CD14-positive monocyte (primary cell): ENCODE results near the gene CUTA. TPM values are rescaled to one million over a fixed set of nuclear protein-coding genes. Genes with fewer than 3 reads are reported as not detected.

ENCODE experiments used
- DNase-seq, 3 donors: peaks; one replicate each; pipeline ENCODE4 v3.0.0-alpha.2; 2011 to 2022
- H2AFZ ChIP-seq: 2 replicates; pipeline ENCODE4 v1.6.0; 2012; ENCODE audit warnings: mild to moderate bottlenecking, low read depth, low read length, inconsistent platforms; ENCODE audit not compliant: insufficient read depth, poor library complexity, severe bottlenecking
- H3K27ac ChIP-seq, 2 donors: 1 replicate in 1 of 2; 2 replicates in 1 of 2; pipeline ENCODE4 v1.5.1; 2012 to 2013; ENCODE audit warnings: low read length in 2 of 2, control low read depth in 1 of 2, inconsistent platforms in 1 of 2, low read depth in 1 of 2, mild to moderate bottlenecking in 1 of 2
- H3K27me3 ChIP-seq, 2 donors: one replicate each; pipeline versions ENCODE4 v1.6.0 to v1.6.1; 2011 to 2013; ENCODE audit warnings: low read length in 2 of 2; ENCODE audit not compliant: control insufficient read depth in 2 of 2, insufficient read depth in 2 of 2
- H3K36me3 ChIP-seq, 2 donors: replicated peaks in 1 of 2; 1 replicate in 1 of 2; 2 replicates in 1 of 2; pipeline versions ENCODE4 v1.5.1 to v1.6.1; 2012 to 2013; ENCODE audit warnings: low read length in 2 of 2, control low read depth in 1 of 2, inconsistent platforms in 1 of 2, mild to moderate bottlenecking in 1 of 2; ENCODE audit not compliant: insufficient read depth in 2 of 2, control insufficient read depth in 1 of 2
- H3K4me1 ChIP-seq, 2 donors: 1 replicate in 1 of 2; 2 replicates in 1 of 2; pipeline versions ENCODE4 v1.5.1 to v1.6.1; 2012 to 2013; ENCODE audit warnings: low read length in 2 of 2, control low read depth in 1 of 2, inconsistent platforms in 1 of 2, mild to moderate bottlenecking in 1 of 2, moderate library complexity in 1 of 2; ENCODE audit not compliant: insufficient read depth in 2 of 2, control insufficient read depth in 1 of 2
- H3K4me2 ChIP-seq: replicated peaks from 2 replicates; pipeline ENCODE3; 2012; ENCODE audit warnings: low read length, moderate library complexity, mild to moderate bottlenecking; ENCODE audit not compliant: poor library complexity, severe bottlenecking; ENCODE audit errors: extremely low read depth
- H3K4me3 ChIP-seq, 3 experiments: fragments of 200-600 bp in 1 of 3; sonication (generic) in 1 of 3; replicated peaks in 1 of 3; 1 replicate in 2 of 3; 2 replicates in 1 of 3; pipeline ENCODE4 v1.5.1; 2011 to 2013; ENCODE audit warnings: low read length in 3 of 3, mild to moderate bottlenecking in 3 of 3, control low read depth in 2 of 3, low read depth in 2 of 3, inconsistent platforms in 1 of 3, moderate library complexity in 1 of 3
- H3K79me2 ChIP-seq: 2 replicates; pipeline ENCODE4 v1.6.0; 2012; ENCODE audit warnings: mild to moderate bottlenecking, control low read depth, inconsistent platforms, low read length, moderate library complexity; ENCODE audit not compliant: insufficient read depth
- H3K9ac ChIP-seq: 2 replicates; pipeline ENCODE4 v1.6.0; 2017; ENCODE audit warnings: low read length, mild to moderate bottlenecking; ENCODE audit not compliant: insufficient read depth, poor library complexity, severe bottlenecking
- H3K9me3 ChIP-seq, 2 donors: replicated peaks in 1 of 2; 1 replicate in 1 of 2; 2 replicates in 1 of 2; pipeline versions ENCODE4 v1.5.1 to v1.6.1; 2012 to 2013; ENCODE audit warnings: low read length in 2 of 2, control low read depth in 1 of 2; ENCODE audit not compliant: control insufficient read depth in 1 of 2, insufficient read depth in 1 of 2
- H4K20me1 ChIP-seq: 2 replicates; pipeline ENCODE4 v1.6.0; 2012; ENCODE audit warnings: mild to moderate bottlenecking, low read length, control low read depth, moderate library complexity; ENCODE audit not compliant: insufficient read depth
- H3K27ac Mint-ChIP-seq, 7 donors: one replicate each; pipeline ENCODE4 v1.8.0; 2020; ENCODE audit warnings: mild to moderate bottlenecking in 7 of 7, mixed read lengths in 7 of 7, moderate library complexity in 6 of 7, inconsistent platforms in 2 of 7
- H3K27me3 Mint-ChIP-seq, 3 donors: one replicate each; pipeline ENCODE4 v1.8.0; 2021 to 2022; ENCODE audit warnings: low read depth in 3 of 3, mild to moderate bottlenecking in 3 of 3, mixed read lengths in 3 of 3, moderate library complexity in 3 of 3, inconsistent platforms in 1 of 3
- H3K36me3 Mint-ChIP-seq, 2 donors: one replicate each; pipeline ENCODE4 v1.8.0; 2020; ENCODE audit warnings: mixed read lengths in 2 of 2, inconsistent platforms in 1 of 2, mild to moderate bottlenecking in 1 of 2
- H3K4me1 Mint-ChIP-seq: one replicate; pipeline ENCODE4 v1.8.0; 2020; ENCODE audit warnings: mild to moderate bottlenecking, mixed read lengths
- H3K4me3 Mint-ChIP-seq, 2 donors: one replicate each; pipeline ENCODE4 v1.8.0; 2020; ENCODE audit warnings: mild to moderate bottlenecking in 2 of 2, mixed read lengths in 2 of 2, moderate library complexity in 1 of 2
- H3K9me3 Mint-ChIP-seq, 7 donors: one replicate each; pipeline ENCODE4 v1.8.0; 2020 to 2022; ENCODE audit warnings: mixed read lengths in 7 of 7, mild to moderate bottlenecking in 6 of 7, moderate library complexity in 6 of 7, inconsistent platforms in 2 of 7
- CTCF ChIP-seq: fragments of 200-600 bp; IDR thresholded peaks from one replicate; pipeline ENCODE4 v1.8.0; 2022; ENCODE audit warnings: antibody characterized with exemption, mild to moderate bottlenecking
- whole genome bisulfite sequencing: methylation state at CpG from one replicate; pipeline ENCODE4 v1.1.5; 2013; ENCODE audit warnings: missing lambda C conversion rate; ENCODE audit not compliant: insufficient coverage; 5-methylcytosine and 5-hydroxymethylcytosine counted together
- intact Hi-C, 2 donors: fragments of 100-400 bp; cut with micrococcal nuclease; formaldehyde crosslinking; loops; one replicate each; pipeline versions ENCODE4 v1.15.0 to v1.15.1; 2023
- polyA plus RNA-seq, 3 donors: library from polyadenylated mRNA; depleted of rRNA in 1 of 3; unstranded in 2 of 3; stranded (reverse) in 1 of 3; fragments of 300-500 nt in 2 of 3; fragments of >200 nt in 1 of 3; fragmentation: Illumina TruSeq in 2 of 3; gene quantifications; 1 replicate in 2 of 3; 2 replicates in 1 of 3; pipeline ENCODE4 v1.2.3, GENCODE V29; 2012 to 2021

Gene CUTA
- polyA plus RNA-seq, 3 donors = 137 to 160 (median 153) TPM

GRCh38 chr6:33416386-33417127, 1.4 kb downstream of the CUTA start:
- Mint-ChIP-seq H3K9me3 (peaks cover 0 to 2% (median 0%) of the 10 kb centered on the region in 7 donors), H3K27me3 (peaks cover 2 to 16% (median 10%) of the 10 kb centered on the region in 3 donors), H3K27ac (peak overlapping the region in 5 of 7 donors; percentile 71 to 96 (median 83)), H3K4me1 (peaks cover 51% of the 10 kb centered on the region), H3K36me3 (peaks cover 41 to 42% of the 10 kb centered on the region in 2 donors), H3K4me3 (peak overlapping the region; percentile 86 to 93)
- Histone ChIP-seq H3K4me2 (peak overlapping the region; percentile 84), H3K27ac (peak overlapping the region in 1 of 2 donors; percentile 97), H3K9me3 (no peaks in the 10 kb centered on the region), H3K4me1 (peaks cover 32 to 61% of the 10 kb centered on the region in 2 donors), H4K20me1 (peaks cover 4% of the 10 kb centered on the region), H3K36me3 (peaks cover 3 to 34% of the 10 kb centered on the region in 2 donors), H2AFZ (no peak overlapping the region), H3K27me3 (no peaks in the 10 kb centered on the region), H3K79me2 (peaks cover 24% of the 10 kb centered on the region), H3K4me3 (peak overlapping the region in 1 of 3 experiments; percentile 84), H3K9ac (peak overlapping the region; percentile 72)
- DNase-seq = no peak
- TF ChIP-seq CTCF = no peak
- 83% methylated on average over 4 of the region's 12 CpGs for WGBS
- intact Hi-C loops = loop anchor here in 1 of 2 donors (5.0 to 10.0 kb wide), 3 partner anchors 36 to 212 kb away; partner anchors contain the start of genes HSD17B8, RING1, RXRB and SLC39A7

- Mint-ChIP-seq H3K27me3 (peaks cover 0 to 9% (median 5%) of the 10 kb centered on the region in 3 donors), H3K9me3 (peaks cover 0 to 2% (median 0%) of the 10 kb centered on the region in 7 donors), H3K27ac (peak overlapping the region in 5 of 7 donors; percentile 6 to 56 (median 32)), H3K4me3 (peak overlapping the region in 1 of 2 donors; percentile 44), H3K36me3 (peaks cover 41 to 42% of the 10 kb centered on the region in 2 donors), H3K4me1 (peaks cover 55% of the 10 kb centered on the region)
- Histone ChIP-seq H3K9ac (no peak overlapping the region), H3K27me3 (no peaks in the 10 kb centered on the region), H4K20me1 (peaks cover 4% of the 10 kb centered on the region), H3K36me3 (peaks cover 3 to 34% of the 10 kb centered on the region in 2 donors), H3K27ac (no peak overlapping the region), H3K79me2 (peaks cover 24% of the 10 kb centered on the region), H3K9me3 (no peaks in the 10 kb centered on the region), H3K4me2 (no peak overlapping the region), H3K4me1 (peaks cover 36 to 67% of the 10 kb centered on the region in 2 donors), H3K4me3 (no peak overlapping the region), H2AFZ (no peak overlapping the region)
- intact Hi-C loops = loop anchor here in 1 of 2 donors (5.0 to 10.0 kb wide), 3 partner anchors 36 to 211 kb away; partner anchors contain the start of genes HSD17B8, RING1, RXRB and SLC39A7
- no peak for TF ChIP-seq CTCF
- DNase-seq = no peak
- no CpG with 5 or more reads among the region's 9 CpGs for WGBS
These were observed 2.1 kb downstream of the CUTA start for GRCh38 chr6:33415831-33416230.
